Raji (cell line): ENCODE measurements around the gene RNF223.
A peak's percentile ranks its signal among the peaks of the same experiment; 100 is the strongest.

Experiments
- POLR2A ChIP-seq: IDR thresholded peaks from 2 replicates; pipeline ENCODE4 v1.6.1; 2011; ENCODE audit warnings: low read depth, low read length, control low read depth; ENCODE audit not compliant: insufficient read depth

The RNF223 gene

GRCh38 chr1:1072299-1072848 lies 1.7 kb downstream of the RNF223 start:
- TF ChIP-seq POLR2A = no peak

- no peak for TF ChIP-seq POLR2A
Measured at GRCh38 chr1:1071486-1072298, 2.4 kb downstream of the RNF223 start.

- peak; percentile 29; the same call in 1 of the 2 replicates for TF ChIP-seq POLR2A
Measured at GRCh38 chr1:1069711-1070676, 4.1 kb downstream of the RNF223 start.

- peak; percentile 83 for TF ChIP-seq POLR2A
Measured at GRCh38 chr1:1069056-1069710, 4.9 kb downstream of the RNF223 start.

GRCh38 chr1:1068517-1069055 lies 5.5 kb downstream of the RNF223 start:
- TF ChIP-seq POLR2A = no peak

GRCh38 chr1:1067860-1068516 lies 6.1 kb downstream of the RNF223 start:
- TF ChIP-seq POLR2A = no peak

- no peak for TF ChIP-seq POLR2A
Measured at GRCh38 chr1:1067284-1067859, 6.7 kb downstream of the RNF223 start.

GRCh38 chr1:1066403-1067283 lies 7.5 kb downstream of the RNF223 start:
- no peak for TF ChIP-seq POLR2A

- TF ChIP-seq POLR2A = no peak
Measured at GRCh38 chr1:1065265-1065939, 8.7 kb downstream of the RNF223 start.

GRCh38 chr1:1063945-1064831 lies 9.9 kb downstream of the RNF223 start:
- 0 out of 2 replicates have a peak, but pooled peaks have one; percentile 16 for TF ChIP-seq POLR2A

GRCh38 chr1:1063261-1063944 lies 10.7 kb downstream of the RNF223 start:
- no peak for TF ChIP-seq POLR2A
